ENCODE data around the gene TCF25. TPM values are rescaled to one million over a fixed set of nuclear protein-coding genes. Genes with fewer than 3 reads are reported as not detected.
A peak's percentile ranks its signal among the peaks of the same experiment; 100 is the strongest.

TCF25 gene
- total and polyA plus RNA-seq, 2 experiments from 2014 or later: 95.4 to 143 TPM

GRCh38 chr16:89918453-89919347, 45.3 kb downstream of the TCF25 start, which contains the start of gene MC1R:
Gene MC1R (plus strand): TSS chr16:89918862. CDS start chr16:89919259, 397 bp downstream.
- no peaks in the 10 kb centered on the region for H3K9me2 ChIP-seq (ENCODE audit: insufficient read depth)
- H3K79me2 ChIP-seq (replicated peaks; ENCODE audit: insufficient read depth): no peaks in the 10 kb centered on the region
- peaks cover 26% of the 10 kb centered on the region for H3K4me1 ChIP-seq (ENCODE audit: insufficient read depth)
- peaks cover 20% of the 10 kb centered on the region for H3K4me1 Mint-ChIP-seq
- peaks cover 54% of the 10 kb centered on the region for H3K27me3 Mint-ChIP-seq (ENCODE audit: insufficient read depth, low read depth, poor library complexity)
- no peak within 1 kb of the TSS for H3K27ac Mint-ChIP-seq
- no peaks in the 10 kb centered on the region for H3K36me3 Mint-ChIP-seq (ENCODE audit: low read depth)
- peak within 1 kb of the TSS; percentile 98 for H3K4me2 ChIP-seq
- peaks cover 16% of the 10 kb centered on the region for H3K27me3 ChIP-seq (ENCODE audit: insufficient read depth)
- H3K36me3 ChIP-seq (ENCODE audit: insufficient read depth): no peaks in the 10 kb centered on the region
- DNase-seq (ENCODE audit: low spot score) (peak; percentile 71), ATAC-seq (peak; percentile 23)
- H3K4me3 Mint-ChIP-seq: peak within 1 kb of the TSS; percentile 76
- 0 out of 2 replicates have a peak within 1 kb of the TSS, but pooled peaks have one; percentile 27 for H3K27ac ChIP-seq (ENCODE audit: low read depth)
- no peak for TF ChIP-seq POLR2AphosphoS5 (IDR thresholded peaks at IDR 0.05; ENCODE audit: low read depth)
- peak; percentile 50 to 60 for TF ChIP-seq CTCF (conservative IDR thresholded peaks at IDR 0.05; ENCODE audit: low read depth in 2 of 2)
- TF ChIP-seq JUNB (IDR thresholded peaks at IDR 0.05; ENCODE audit: unreplicated experiment): no peak
- TF ChIP-seq STAT1 (IDR thresholded peaks at IDR 0.05; ENCODE audit: unreplicated experiment): no peak
- no peak for TF ChIP-seq EZH2phosphoT487 (IDR thresholded peaks at IDR 0.05; ENCODE audit: unreplicated experiment)
- no peak for TF ChIP-seq ZNF331 (CRISPR knock-in tag; IDR thresholded peaks at IDR 0.05; ENCODE audit: low read depth)
- peak within 1 kb of the TSS; percentile 96 for H2AFZ ChIP-seq
- H3K4me3 ChIP-seq: peak within 1 kb of the TSS; percentile 77
- peaks cover 17% of the 10 kb centered on the region for H3F3A ChIP-seq (replicated peaks; ENCODE audit: low read depth)
- peaks cover 7% of the 10 kb centered on the region; the same call in 2 of the 3 replicates for H3K9me3 Mint-ChIP-seq
- no peaks in the 10 kb centered on the region for H4K20me1 ChIP-seq (replicated peaks; ENCODE audit: insufficient read depth)

GRCh38 chr16:89919535-89920406, 46.4 kb downstream of the TCF25 start:
- Histone ChIP-seq H3K4me1 (ENCODE audit: insufficient read depth) (peaks cover 29% of the 10 kb centered on the region), H4K20me1 (replicated peaks; ENCODE audit: insufficient read depth) (no peaks in the 10 kb centered on the region; the same call in 1 of the 2 replicates), H3K9me2 (ENCODE audit: insufficient read depth) (no peaks in the 10 kb centered on the region), H2AFZ (no peak overlapping the region), H3K4me2 (no peak overlapping the region), H3K27ac (ENCODE audit: low read depth) (no peak overlapping the region), H3K27me3 (ENCODE audit: insufficient read depth) (peaks cover 19% of the 10 kb centered on the region), H3F3A (replicated peaks; ENCODE audit: low read depth) (peaks cover 13% of the 10 kb centered on the region), H3K79me2 (replicated peaks; ENCODE audit: insufficient read depth) (no peaks in the 10 kb centered on the region), H3K36me3 (ENCODE audit: insufficient read depth) (no peaks in the 10 kb centered on the region), H3K4me3 (no peak overlapping the region)
- DNase-seq (ENCODE audit: low spot score): no peak
- Mint-ChIP-seq H3K27ac (no peak overlapping the region), H3K9me3 (peaks cover 2% of the 10 kb centered on the region; the same call in 1 of the 3 replicates), H3K27me3 (ENCODE audit: insufficient read depth, low read depth, poor library complexity) (peaks cover 51% of the 10 kb centered on the region), H3K4me3 (peak overlapping the region; percentile 15; the same call in 1 of the 3 replicates), H3K4me1 (peaks cover 20% of the 10 kb centered on the region), H3K36me3 (ENCODE audit: low read depth) (no peaks in the 10 kb centered on the region)
- no peak for ATAC-seq
- TF ChIP-seq REST (IDR thresholded peaks at IDR 0.05; ENCODE audit: unreplicated experiment): no peak

Measured in GM23338 (cell line).